Cardiac muscle cell (in vitro differentiated cells and primary cell): Measurements from ENCODE around the gene CTSE. TPM values are rescaled to one million over a fixed set of nuclear protein-coding genes. Genes with fewer than 3 reads are reported as not detected.

Experiments
- DNase-seq, 2 donors: peaks; one replicate each; pipeline versions ENCODE4 v3.0.0 to v3.0.0-alpha.2; 2010 to 2017; ENCODE audit warnings: low read depth in 1 of 2, low spot score in 1 of 2
- H3K27ac ChIP-seq: fragments of 200-600 bp; sonication (generic); 2 replicates; pipeline ENCODE4 v1.5.1; 2016
- H3K27me3 ChIP-seq: fragments of 200-600 bp; sonication (generic); 2 replicates; pipeline ENCODE4 v1.6.0; 2016; ENCODE audit warnings: control low read depth
- H3K36me3 ChIP-seq: fragments of 200-600 bp; sonication (generic); 2 replicates; pipeline ENCODE4 v1.5.1; 2016; ENCODE audit warnings: control low read depth
- H3K4me1 ChIP-seq: fragments of 200-600 bp; sonication (generic); 2 replicates; pipeline ENCODE4 v1.8.1; 2017; ENCODE audit warnings: low read depth, mild to moderate bottlenecking, mixed run types
- H3K4me3 ChIP-seq: fragments of 200-600 bp; sonication (generic); 2 replicates; pipeline ENCODE4 v1.5.1; 2016; ENCODE audit warnings: mild to moderate bottlenecking
- H3K9me3 ChIP-seq: fragments of 200-600 bp; sonication (generic); 2 replicates; pipeline ENCODE4 v1.5.1; 2017; ENCODE audit warnings: low read depth, mild to moderate bottlenecking, control low read depth
- CTCF ChIP-seq: IDR thresholded peaks from 2 replicates; pipeline ENCODE4 v1.5.1; 2012; ENCODE audit warnings: low read depth, mild to moderate bottlenecking, low read length
- polyA plus RNA-seq: library from polyadenylated mRNA; unstranded; fragments of >200 nt; fragmentation: Nextera tagmentation; extraction: Ambion mirVana; gene quantifications from 2 replicates; pipeline ENCODE4 v1.2.1, GENCODE V29; 2016
- total RNA-seq: library from RNA; depleted of rRNA; stranded (reverse); fragments of >200 nt; gene quantifications from 2 replicates; pipeline ENCODE4 v1.2.3, GENCODE V29; 2016

CTSE gene
- total RNA-seq (not detected in 2 replicates), polyA plus RNA-seq (not detected in 2 replicates)

DNA sequence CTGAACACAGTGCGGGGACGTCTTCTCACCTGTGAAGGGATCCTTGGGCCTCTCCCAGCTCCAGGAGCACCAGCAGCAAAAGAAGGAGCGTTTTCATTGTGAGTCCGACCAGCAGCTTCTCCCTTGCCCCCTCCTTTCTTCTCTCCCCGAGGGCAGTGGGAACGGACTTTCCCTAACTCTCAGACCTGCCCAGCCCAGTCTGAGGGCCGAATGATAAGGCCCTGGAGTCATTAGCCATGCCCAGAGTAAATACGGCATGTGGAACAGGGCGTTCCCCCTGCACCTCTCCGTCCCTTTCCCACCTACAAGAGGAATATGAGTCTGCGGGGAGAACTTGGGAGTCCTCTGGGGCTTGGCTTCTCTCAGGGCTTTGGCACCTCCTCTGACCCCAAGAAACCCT is at the start of gene CTSE:
CTSE (minus strand) TSS at position 201 of the 400 bp plus-strand sequence; CDS start at position 97, 104 bp downstream.
- H3K27me3 ChIP-seq, result no peaks in the 10 kb centered on the region
- no peak for DNase-seq
- TF ChIP-seq CTCF, result no peak
- no peak within 1 kb of the TSS for H3K4me3 ChIP-seq
- H3K27ac ChIP-seq, result no peak within 1 kb of the TSS
- no peaks in the 10 kb centered on the region for H3K36me3 ChIP-seq
- H3K4me1 ChIP-seq, result no peaks in the 10 kb centered on the region
- H3K9me3 ChIP-seq, result no peaks in the 10 kb centered on the region

- Histone ChIP-seq H3K27me3 (no peaks in the 10 kb centered on the region), H3K9me3 (no peaks in the 10 kb centered on the region), H3K4me3 (no peak overlapping the region), H3K27ac (no peak overlapping the region), H3K4me1 (peaks cover 47% of the 10 kb centered on the region), H3K36me3 (no peaks in the 10 kb centered on the region)
- no peak for DNase-seq
- TF ChIP-seq CTCF, result no peak
Observed at GRCh38 chr1:206070627-206071304, 47.1 kb upstream of the CTSE start.

DNA sequence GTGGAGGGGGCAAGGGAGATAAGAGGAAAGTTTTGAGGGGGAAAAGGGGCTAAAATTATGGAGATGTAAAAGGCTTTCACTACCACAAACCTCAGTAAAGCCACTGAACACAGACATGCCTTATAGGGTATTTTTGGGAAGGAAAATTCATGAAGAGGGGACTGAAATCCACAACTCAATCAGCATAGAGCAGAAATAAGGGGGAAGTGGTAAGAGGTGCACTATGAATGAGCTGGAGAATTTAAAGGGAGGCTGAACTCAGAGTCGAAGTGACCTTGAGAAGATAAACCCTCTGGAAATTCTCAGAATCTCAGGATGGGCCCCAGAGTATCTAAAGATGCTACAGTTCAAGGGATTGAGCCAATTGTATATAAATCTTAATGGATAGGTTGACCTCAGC is 44.6 kb upstream of the CTSE start:
- Histone ChIP-seq H3K36me3 (no peaks in the 10 kb centered on the region), H3K27ac (peak overlapping the region; percentile 99), H3K4me1 (peaks cover 55% of the 10 kb centered on the region), H3K9me3 (no peaks in the 10 kb centered on the region), H3K27me3 (no peaks in the 10 kb centered on the region), H3K4me3 (no peak overlapping the region)
- DNase-seq, result no peak
- no peak for TF ChIP-seq CTCF

- Histone ChIP-seq H3K9me3 (no peaks in the 10 kb centered on the region), H3K27me3 (no peaks in the 10 kb centered on the region), H3K27ac (peak overlapping the region; percentile 99), H3K4me1 (peaks cover 55% of the 10 kb centered on the region), H3K36me3 (no peaks in the 10 kb centered on the region), H3K4me3 (no peak overlapping the region)
- peak in 1 of 2 donors; percentile 81 for DNase-seq
- no peak for TF ChIP-seq CTCF
Observed at GRCh38 chr1:206067486-206068227, 44.0 kb upstream of the CTSE start.

GRCh38 chr1:206066479-206067171 is 42.9 kb upstream of the CTSE start:
- Histone ChIP-seq H3K27me3 (no peaks in the 10 kb centered on the region), H3K4me1 (peaks cover 55% of the 10 kb centered on the region), H3K27ac (peak overlapping the region; percentile 99), H3K36me3 (no peaks in the 10 kb centered on the region), H3K9me3 (no peaks in the 10 kb centered on the region), H3K4me3 (no peak overlapping the region)
- no peak for TF ChIP-seq CTCF
- peak in 1 of 2 donors; percentile 68 for DNase-seq
